GM06990 (cell line): ENCODE measurements around the gene RAB23.

Experiments used
- DNase-seq: peaks from one replicate; pipeline ENCODE4 v3.0.0-alpha.2; 2011; ENCODE audit not compliant: insufficient read length; ENCODE audit errors: extremely low read depth
- H3K27me3 ChIP-seq: replicated peaks from 2 replicates; pipeline ENCODE4 v1.6.0; 2011; ENCODE audit warnings: low read length; ENCODE audit not compliant: control insufficient read depth, insufficient read depth
- H3K36me3 ChIP-seq: 2 replicates; pipeline ENCODE4 v1.5.1; 2011; ENCODE audit warnings: low read length; ENCODE audit not compliant: control insufficient read depth, insufficient read depth
- H3K4me3 ChIP-seq: replicated peaks from 2 replicates; pipeline ENCODE4 v1.5.1; 2011; ENCODE audit warnings: low read depth, mild to moderate bottlenecking, control low read depth, low read length
- TF ChIP-seq, protein P1 (sequence below): IDR thresholded peaks from 2 replicates; pipeline ENCODE4 v1.5.1; 2011; ENCODE audit warnings: low read length, control low read depth, mild to moderate bottlenecking, inconsistent platforms; ENCODE audit not compliant: insufficient read depth, poor library complexity, severe bottlenecking

Gene RAB23

DNA sequence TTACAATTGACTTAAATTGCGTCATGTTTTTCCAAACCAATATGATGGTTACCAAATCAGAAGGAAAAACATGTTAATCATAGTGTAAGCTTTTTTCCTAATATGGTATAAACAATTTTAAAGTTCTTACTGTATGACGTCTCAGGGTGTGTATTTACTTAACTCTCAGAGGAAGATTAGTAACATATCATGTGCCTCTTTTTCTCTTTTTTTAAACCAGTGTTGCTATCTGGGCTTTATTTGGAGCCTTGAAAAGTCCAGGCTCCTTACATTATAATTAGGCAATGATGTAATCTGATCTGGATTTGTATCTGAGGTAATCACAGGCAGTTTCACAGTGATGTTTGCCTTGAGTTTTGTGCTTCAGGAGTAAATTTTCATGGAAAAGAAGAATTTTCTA is 20.4 kb upstream of the RAB23 start:
- H3K27me3 ChIP-seq: no peaks in the 10 kb centered on the region
- no peaks in the 10 kb centered on the region for H3K36me3 ChIP-seq
- TF ChIP-seq, protein P1, sequence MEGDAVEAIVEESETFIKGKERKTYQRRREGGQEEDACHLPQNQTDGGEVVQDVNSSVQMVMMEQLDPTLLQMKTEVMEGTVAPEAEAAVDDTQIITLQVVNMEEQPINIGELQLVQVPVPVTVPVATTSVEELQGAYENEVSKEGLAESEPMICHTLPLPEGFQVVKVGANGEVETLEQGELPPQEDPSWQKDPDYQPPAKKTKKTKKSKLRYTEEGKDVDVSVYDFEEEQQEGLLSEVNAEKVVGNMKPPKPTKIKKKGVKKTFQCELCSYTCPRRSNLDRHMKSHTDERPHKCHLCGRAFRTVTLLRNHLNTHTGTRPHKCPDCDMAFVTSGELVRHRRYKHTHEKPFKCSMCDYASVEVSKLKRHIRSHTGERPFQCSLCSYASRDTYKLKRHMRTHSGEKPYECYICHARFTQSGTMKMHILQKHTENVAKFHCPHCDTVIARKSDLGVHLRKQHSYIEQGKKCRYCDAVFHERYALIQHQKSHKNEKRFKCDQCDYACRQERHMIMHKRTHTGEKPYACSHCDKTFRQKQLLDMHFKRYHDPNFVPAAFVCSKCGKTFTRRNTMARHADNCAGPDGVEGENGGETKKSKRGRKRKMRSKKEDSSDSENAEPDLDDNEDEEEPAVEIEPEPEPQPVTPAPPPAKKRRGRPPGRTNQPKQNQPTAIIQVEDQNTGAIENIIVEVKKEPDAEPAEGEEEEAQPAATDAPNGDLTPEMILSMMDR: no peak
- H3K4me3 ChIP-seq: no peak overlapping the region
- DNase-seq: no peak

DNA sequence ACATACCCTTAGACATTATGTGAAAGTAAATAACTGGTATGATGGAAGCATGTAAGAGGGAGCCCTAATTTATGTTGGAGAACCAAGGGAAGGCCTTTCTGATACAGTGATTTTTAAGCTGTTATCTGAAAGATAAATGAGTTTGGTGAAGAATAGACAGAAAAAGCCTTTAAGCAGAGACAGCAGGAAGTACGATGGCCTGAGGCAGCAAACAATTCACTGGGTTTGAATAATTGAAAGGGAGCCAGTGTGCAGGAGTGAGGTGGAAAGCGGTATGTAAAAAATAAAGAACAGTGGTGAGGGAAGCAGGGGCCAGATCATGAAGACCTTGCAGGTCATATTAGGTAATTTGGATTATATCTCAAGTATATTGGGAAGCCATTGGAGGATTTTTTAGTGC is 4.1 kb upstream of the RAB23 start:
- Histone ChIP-seq H3K27me3 (no peaks in the 10 kb centered on the region; the same call in 1 of the 2 replicates), H3K4me3 (no peak overlapping the region), H3K36me3 (no peaks in the 10 kb centered on the region)
- DNase-seq: no peak
- TF ChIP-seq, protein P1: no peak

DNA sequence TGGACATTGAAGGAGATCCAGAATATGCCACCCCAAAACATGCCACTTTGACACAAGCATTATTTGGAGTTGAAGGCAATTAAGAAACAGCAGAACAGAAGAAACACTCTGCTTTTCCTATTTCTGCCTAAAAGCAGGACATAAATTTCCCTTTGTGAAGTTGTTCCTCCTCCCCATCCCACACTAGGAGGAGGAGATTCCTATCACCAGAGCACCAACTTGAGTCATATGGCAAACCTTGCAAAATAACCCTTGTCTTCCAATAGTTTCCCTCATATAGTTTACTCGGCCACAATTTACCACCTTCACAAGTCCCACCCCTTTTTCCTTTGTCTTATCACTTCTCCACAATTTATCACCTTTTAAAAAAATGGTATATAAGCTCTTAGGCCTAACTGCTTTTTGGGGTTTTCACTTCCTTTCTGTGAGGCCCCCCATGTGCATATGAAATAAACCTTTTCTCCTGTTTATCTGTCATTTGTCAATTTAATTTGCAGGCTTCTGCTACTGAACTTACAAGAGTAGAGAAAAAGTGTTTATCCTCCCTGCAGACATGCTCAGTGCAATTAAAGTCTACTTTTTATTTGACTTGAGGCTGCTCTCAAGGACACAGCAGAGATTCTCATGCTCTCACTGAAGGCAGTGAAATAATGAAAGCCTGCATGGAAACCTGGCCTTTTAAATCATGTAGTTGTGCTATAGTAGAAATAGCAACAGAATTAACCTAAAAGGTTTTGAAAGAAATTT is 2.8 kb upstream of the RAB23 start:
- H3K4me3 ChIP-seq: no peak overlapping the region
- H3K36me3 ChIP-seq: no peaks in the 10 kb centered on the region
- H3K27me3 ChIP-seq: no peaks in the 10 kb centered on the region; the same call in 1 of the 2 replicates
- TF ChIP-seq, protein P1: no peak
- DNase-seq: no peak

DNA sequence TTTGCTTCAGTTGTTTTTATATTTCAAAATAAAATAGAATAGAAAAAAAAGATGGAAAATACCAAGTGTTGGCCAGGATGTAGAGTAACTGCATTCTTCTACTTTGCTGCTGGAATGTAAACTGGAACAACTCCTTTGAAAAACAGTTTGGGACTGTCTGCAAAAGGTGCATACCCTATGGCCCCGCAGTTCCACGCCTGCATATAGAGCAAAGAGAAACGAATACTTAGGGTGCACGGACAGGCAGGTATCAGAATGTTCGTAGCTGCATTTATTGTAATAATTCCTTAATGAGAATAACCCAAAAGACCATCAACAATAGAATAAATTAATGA is 603 bp upstream of the RAB23 start:
- H3K36me3 ChIP-seq: no peaks in the 10 kb centered on the region
- no peak for DNase-seq
- TF ChIP-seq, protein P1: no peak
- H3K4me3 ChIP-seq: peak overlapping the region; percentile 97
- no peaks in the 10 kb centered on the region for H3K27me3 ChIP-seq

DNA sequence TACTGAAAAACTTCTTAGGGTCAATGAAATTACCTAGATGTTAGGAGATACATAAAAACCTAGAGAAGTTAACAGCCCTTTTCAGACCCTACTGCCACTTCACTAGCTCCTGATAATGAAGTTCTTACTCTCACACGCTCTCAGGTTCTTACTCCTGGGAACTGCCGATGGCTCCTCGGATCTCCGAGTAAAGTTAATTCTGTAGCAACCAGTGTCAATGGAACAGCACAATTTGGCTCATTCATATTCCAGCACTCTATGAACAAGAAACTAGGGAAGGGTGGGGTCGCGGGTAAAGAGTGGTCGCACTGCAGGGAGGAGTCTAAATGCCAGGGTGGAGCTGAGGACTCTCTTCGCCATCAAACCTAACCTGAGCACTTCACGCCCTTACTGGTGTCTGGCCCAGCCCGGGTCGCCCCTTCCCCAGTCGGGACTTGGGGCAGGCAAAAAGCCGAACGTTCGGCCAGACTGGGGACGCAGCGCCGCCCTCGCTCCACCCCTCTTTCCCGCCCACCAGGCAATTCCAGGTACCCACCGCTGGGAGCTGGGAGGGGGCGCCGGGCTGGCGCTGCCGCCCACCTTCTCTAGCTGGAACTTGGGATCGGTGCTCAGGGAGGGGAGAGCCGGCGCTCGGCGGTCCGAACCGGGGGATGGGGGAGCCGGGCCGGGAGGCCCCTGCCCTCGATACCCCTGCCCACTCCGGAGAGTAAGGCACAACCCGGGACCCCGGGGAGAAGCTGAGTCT is 744 bp downstream of the RAB23 start:
- H3K27me3 ChIP-seq: no peaks in the 10 kb centered on the region
- peak overlapping the region; percentile 97 for H3K4me3 ChIP-seq
- no peaks in the 10 kb centered on the region for H3K36me3 ChIP-seq
- DNase-seq: peak; percentile 73
- TF ChIP-seq, protein P1: peak; percentile 37
